ENCODE measurements around the gene TJAP1.
A peak's percentile ranks its signal among the peaks of the same experiment; 100 is the strongest.

Gene TJAP1

GRCh38 chr6:43468748-43469681 is 8.4 kb upstream of the TJAP1 start:
- TF ChIP-seq CTCF (IDR thresholded peaks at IDR 0.05; ENCODE audit: low read depth, low read length) = no peak
- H3K4me3 ChIP-seq (ENCODE audit: low read depth, low read length) = no peak overlapping the region

GRCh38 chr6:43469947-43470346 is 7.4 kb upstream of the TJAP1 start:
- TF ChIP-seq CTCF (IDR thresholded peaks at IDR 0.05; ENCODE audit: low read depth, low read length) = no peak
- no peak overlapping the region for H3K4me3 ChIP-seq (ENCODE audit: low read depth, low read length)

- H3K4me3 ChIP-seq (ENCODE audit: low read depth, low read length) = no peak overlapping the region
- no peak for TF ChIP-seq CTCF (IDR thresholded peaks at IDR 0.05; ENCODE audit: low read depth, low read length)
These were observed 6.0 kb upstream of the TJAP1 start for GRCh38 chr6:43471399-43471798.

- H3K4me3 ChIP-seq (ENCODE audit: low read depth, low read length) = no peak overlapping the region
- no peak for TF ChIP-seq CTCF (IDR thresholded peaks at IDR 0.05; ENCODE audit: low read depth, low read length)
These were observed 4.9 kb upstream of the TJAP1 start for GRCh38 chr6:43472515-43472914.

- H3K4me3 ChIP-seq (ENCODE audit: low read depth, low read length) = no peak overlapping the region
- no peak for TF ChIP-seq CTCF (IDR thresholded peaks at IDR 0.05; ENCODE audit: low read depth, low read length)
These were observed 1.9 kb upstream of the TJAP1 start for GRCh38 chr6:43475516-43475915.

GRCh38 chr6:43476746-43477145 is 624 bp upstream of the TJAP1 start:
- peak overlapping the region; percentile 60 for H3K4me3 ChIP-seq (ENCODE audit: low read depth, low read length)
- TF ChIP-seq CTCF (IDR thresholded peaks at IDR 0.05; ENCODE audit: low read depth, low read length) = no peak

GRCh38 chr6:43478008-43478372 is 620 bp downstream of the TJAP1 start:
- no peak for TF ChIP-seq CTCF (IDR thresholded peaks at IDR 0.05; ENCODE audit: low read depth, low read length)

More at GRCh38 chr6:43478008-43478372, 620 bp downstream of the TJAP1 start:
- H3K4me3 ChIP-seq (ENCODE audit: low read depth, low read length) = peak overlapping the region; percentile 60

Data from WI38 (cell line).